ENCODE results near the gene UIMC1. TPM values are rescaled to one million over a fixed set of nuclear protein-coding genes. Genes with fewer than 3 reads are reported as not detected.
"Not testable (repeated sequence)": the region's sequence is repeated elsewhere in the genome, so short reads cannot be mapped to it uniquely, and the experiment has no call there.

The UIMC1 gene
- 52.8 and 58.3 TPM in 2 replicates for total RNA-seq (2022)
- percentile 90 among the genes with signal in this experiment for Bru-seq, nascent RNA
- percentile 84 among the genes with signal in this experiment for BruChase-seq, experiment 1, labeled RNA remaining after a 2-hour chase
- percentile 84 among the genes with signal in this experiment for BruChase-seq, experiment 2, labeled RNA remaining after a 6-hour chase
- long read RNA-seq, transcript UIMC1-212 (15 exons, 2,502 nt) = major isoform, 14 of 45 reads
- long read RNA-seq, partial matches to known transcripts = 4 of 45 reads
- long read RNA-seq, other reads (novel, unspliced or antisense) = 22 of 45 reads

- no peaks in the 10 kb centered on the region for H3K9me3 Mint-ChIP-seq (ENCODE audit: unreplicated experiment)
- Histone ChIP-seq H3K36me3 (ENCODE audit: control insufficient read depth, insufficient read depth, low read length) (no peaks in the 10 kb centered on the region), H3K4me1 (peaks cover 5% of the 10 kb centered on the region; the same call in 1 of the 2 replicates), H3K27me3 (replicated peaks; ENCODE audit: control insufficient read depth, insufficient read depth, low read length) (no peaks in the 10 kb centered on the region), H3K4me3 (ENCODE audit: low read depth, low read length) (peak within 1 kb of the TSS; percentile 71), H3K9me3 (no peaks in the 10 kb centered on the region)
- BruUV-seq (replicated peaks) = no TSS peak
- H3K4me1 Mint-ChIP-seq (ENCODE audit: low read depth, unreplicated experiment) = peaks cover 5% of the 10 kb centered on the region
- DNase-seq = peak; percentile 94 to 97
- peaks cover 32% of the 10 kb centered on the region for H3K36me3 Mint-ChIP-seq (ENCODE audit: insufficient read depth, unreplicated experiment)
- peak within 1 kb of the TSS; percentile 89 for H3K4me3 Mint-ChIP-seq (ENCODE audit: unreplicated experiment)
- no peak for TF ChIP-seq CTCF (IDR thresholded peaks at IDR 0.05; ENCODE audit: insufficient read depth in 1 of 2, low read depth in 1 of 2, low read length in 1 of 2, severe bottlenecking in 1 of 2, unreplicated experiment in 1 of 2)
- POLR2A ChIA-PET = interaction anchor here (0.6 to 1.5 kb wide), 2 partner anchors 80 to 346 kb away, joined by 4 read pairs; partner anchors contain the start of gene FGFR4
- no peaks in the 10 kb centered on the region for H3K27me3 Mint-ChIP-seq (ENCODE audit: insufficient read depth, unreplicated experiment)
- intact Hi-C loops (cut with micrococcal nuclease; ENCODE audit: unreplicated experiment) = loop anchor here (2.0 kb wide), 1 partner anchor 16 kb away; the partner anchor contains the start of gene ZNF346
- CTCF ChIA-PET = interaction anchor here (0.5 to 1.3 kb wide), 5 partner anchors 11 to 540 kb away, joined by 3 to 9 read pairs (median 5); partner anchors contain the start of gene ZNF346
- peak within 1 kb of the TSS; percentile 93 for H3K27ac Mint-ChIP-seq (ENCODE audit: unreplicated experiment)
These were observed at the start of gene UIMC1 for GRCh38 chr5:177006265-177006972. TSS of gene UIMC1 (minus strand) at chr5:177006779. CDS start at chr5:176982615, 24,164 bp downstream.

GRCh38 chr5:177049285-177049684 is 42.7 kb upstream of the UIMC1 start:
- no peak overlapping the region for H3K27ac Mint-ChIP-seq (ENCODE audit: unreplicated experiment)
- H3K36me3 Mint-ChIP-seq (ENCODE audit: insufficient read depth, unreplicated experiment) = peaks cover 51% of the 10 kb centered on the region
- no peak for TF ChIP-seq CTCF (IDR thresholded peaks at IDR 0.05; ENCODE audit: insufficient read depth in 1 of 2, low read depth in 1 of 2, low read length in 1 of 2, severe bottlenecking in 1 of 2, unreplicated experiment in 1 of 2)
- H3K4me3 Mint-ChIP-seq (ENCODE audit: unreplicated experiment) = no peak overlapping the region
- H3K36me3 ChIP-seq (ENCODE audit: control insufficient read depth, insufficient read depth, low read length) = no peaks in the 10 kb centered on the region; the same call in 1 of the 2 replicates
- H3K9me3 Mint-ChIP-seq (ENCODE audit: unreplicated experiment) = no peaks in the 10 kb centered on the region
- BruUV-seq (replicated peaks) = no TSS peak
- no peaks in the 10 kb centered on the region for H3K4me1 Mint-ChIP-seq (ENCODE audit: low read depth, unreplicated experiment)
- H3K9me3 ChIP-seq = no peaks in the 10 kb centered on the region
- intact Hi-C loops (cut with micrococcal nuclease; ENCODE audit: unreplicated experiment) = no loop called here
- H3K4me3 ChIP-seq (ENCODE audit: low read depth, low read length) = no peak overlapping the region
- no peaks in the 10 kb centered on the region for H3K27me3 ChIP-seq (replicated peaks; ENCODE audit: control insufficient read depth, insufficient read depth, low read length)
- ChIA-PET CTCF (no interaction called here), POLR2A (no interaction called here)
- DNase-seq = no peak
- H3K27me3 Mint-ChIP-seq (ENCODE audit: insufficient read depth, unreplicated experiment) = no peaks in the 10 kb centered on the region
- peaks cover 9% of the 10 kb centered on the region for H3K4me1 ChIP-seq

GRCh38 chr5:177048531-177048930 is 42.0 kb upstream of the UIMC1 start:
- CTCF ChIA-PET; H3K9me3 Mint-ChIP-seq (ENCODE audit: unreplicated experiment); H3K9me3 ChIP-seq; H3K36me3 ChIP-seq (ENCODE audit: control insufficient read depth, insufficient read depth, low read length); H3K27ac Mint-ChIP-seq (ENCODE audit: unreplicated experiment); DNase-seq; H3K4me3 Mint-ChIP-seq (ENCODE audit: unreplicated experiment); BruUV-seq (replicated peaks); POLR2A ChIA-PET; H3K27me3 Mint-ChIP-seq (ENCODE audit: insufficient read depth, unreplicated experiment); H3K4me1 Mint-ChIP-seq (ENCODE audit: low read depth, unreplicated experiment); H3K27me3 ChIP-seq (replicated peaks; ENCODE audit: control insufficient read depth, insufficient read depth, low read length); intact Hi-C loops (cut with micrococcal nuclease; ENCODE audit: unreplicated experiment); H3K4me3 ChIP-seq (ENCODE audit: low read depth, low read length): not testable (repeated sequence)
- peaks cover 58% of the 10 kb centered on the region for H3K36me3 Mint-ChIP-seq (ENCODE audit: insufficient read depth, unreplicated experiment)
- H3K4me1 ChIP-seq = peaks cover 12% of the 10 kb centered on the region

All from Caco-2 (cell line).